HepG2 (cell line): ENCODE data around the gene GLTPD2. TPM values are rescaled to one million over a fixed set of nuclear protein-coding genes. Genes with fewer than 3 reads are reported as not detected.

Experiments used
- ARID4A ChIP-seq: sonication (generic); formaldehyde crosslinking; IDR thresholded peaks from 2 replicates; pipeline ENCODE4 v1.5.0; 2020; ENCODE audit warnings: mild to moderate bottlenecking, missing genetic modification reagents, borderline replicate concordance
- ATF1 ChIP-seq: IDR thresholded peaks from 2 replicates; pipeline ENCODE4 v1.6.1; 2016; ENCODE audit warnings: mild to moderate bottlenecking, control low read depth
- ETS1 ChIP-seq: sonication (generic); formaldehyde crosslinking; IDR thresholded peaks from 2 replicates; pipeline ENCODE4 v1.4.0; 2020; ENCODE audit warnings: missing genetic modification reagents
- ETV6 ChIP-seq: sonication (generic); formaldehyde crosslinking; conservative IDR thresholded peaks from 2 replicates; pipeline ENCODE4 v1.4.0; 2020; ENCODE audit warnings: missing genetic modification reagents
- HNF4A ChIP-seq: sonication (generic); formaldehyde crosslinking; IDR thresholded peaks from 2 replicates; pipeline ENCODE4 v1.4.0; 2020; ENCODE audit warnings: missing genetic modification reagents
- KLF12 ChIP-seq: sonication (generic); formaldehyde crosslinking; IDR thresholded peaks from 2 replicates; pipeline ENCODE4 v1.4.0; 2020; ENCODE audit warnings: missing genetic modification reagents, borderline replicate concordance
- LBX2 ChIP-seq: sonication (generic); formaldehyde crosslinking; IDR thresholded peaks from 2 replicates; pipeline ENCODE4 v1.5.0; 2020; ENCODE audit warnings: missing genetic modification reagents, mild to moderate bottlenecking, borderline replicate concordance
- MEIS2 ChIP-seq: sonication (generic); formaldehyde crosslinking; IDR thresholded peaks from 2 replicates; pipeline ENCODE4 v1.9.0; 2021; ENCODE audit warnings: mild to moderate bottlenecking, missing genetic modification reagents
- MYPOP ChIP-seq: sonication (generic); formaldehyde crosslinking; IDR thresholded peaks from 2 replicates; pipeline ENCODE4 v1.8.1; 2023; ENCODE audit warnings: mild to moderate bottlenecking, moderate library complexity, missing genetic modification reagents
- NFE2L1 ChIP-seq: sonication (generic); formaldehyde crosslinking; IDR thresholded peaks from 2 replicates; pipeline ENCODE4 v1.4.0; 2020; ENCODE audit warnings: missing genetic modification reagents, mild to moderate bottlenecking, borderline replicate concordance
- NFYC ChIP-seq: IDR thresholded peaks from 2 replicates; pipeline ENCODE4 v1.6.1; 2016; ENCODE audit warnings: missing genetic modification reagents, missing compliant biosample characterization
- NPAS2 ChIP-seq: sonication (generic); formaldehyde crosslinking; IDR thresholded peaks from 2 replicates; pipeline ENCODE4 v1.8.0; 2022; ENCODE audit warnings: mild to moderate bottlenecking, missing genetic modification reagents, borderline replicate concordance
- PBX2 ChIP-seq: IDR thresholded peaks from 2 replicates; pipeline ENCODE4 v1.6.1; 2016; ENCODE audit warnings: control low read depth
- RARA ChIP-seq: IDR thresholded peaks from 2 replicates; pipeline ENCODE4 v1.6.1; 2016; ENCODE audit warnings: missing genetic modification reagents, missing compliant biosample characterization
- RBFOX2 ChIP-seq: fragments of 200-400 bp; formaldehyde crosslinking; IDR thresholded peaks from 2 replicates; pipeline ENCODE4 v1.6.1; 2017; ENCODE audit warnings: low read depth, mild to moderate bottlenecking, low read length
- SALL1 ChIP-seq: sonication (generic); formaldehyde crosslinking; IDR thresholded peaks from 2 replicates; pipeline ENCODE4 v1.8.0; 2022; ENCODE audit warnings: mild to moderate bottlenecking, missing genetic modification reagents
- SMAD3 ChIP-seq: sonication (generic); formaldehyde crosslinking; IDR thresholded peaks from 2 replicates; pipeline ENCODE4 v1.4.0; 2020; ENCODE audit warnings: missing genetic modification reagents
- TOE1 ChIP-seq: sonication (generic); formaldehyde crosslinking; IDR thresholded peaks from 2 replicates; pipeline ENCODE4 v1.4.0; 2020; ENCODE audit warnings: mild to moderate bottlenecking, missing genetic modification reagents
- ZBTB43 ChIP-seq: sonication (generic); formaldehyde crosslinking; conservative IDR thresholded peaks from 2 replicates; pipeline ENCODE4 v1.4.0; 2020; ENCODE audit warnings: missing genetic modification reagents
- ZNF235 ChIP-seq: sonication (generic); formaldehyde crosslinking; IDR thresholded peaks from 2 replicates; pipeline ENCODE4 v1.8.1; 2023; ENCODE audit warnings: mild to moderate bottlenecking, missing genetic modification reagents, borderline replicate concordance
- ZNF549 ChIP-seq: sonication (generic); formaldehyde crosslinking; IDR thresholded peaks from 2 replicates; pipeline ENCODE4 v1.5.0; 2020; ENCODE audit warnings: missing genetic modification reagents
- ZNF644 ChIP-seq: IDR thresholded peaks from 2 replicates; pipeline ENCODE4 v1.6.1; 2016; ENCODE audit warnings: low read depth
- ZNF652 ChIP-seq: IDR thresholded peaks from 2 replicates; pipeline ENCODE4 v1.6.1; 2016; ENCODE audit warnings: low read depth, borderline replicate concordance
- polyA plus RNA-seq, 8 experiments: library from polyadenylated mRNA; depleted of rRNA in 3 of 8; stranded (reverse) in 7 of 8; unstranded in 1 of 8; fragments of >200 nt; fragmentation: Illumina TruSeq in 4 of 8; extraction: Trizol in 4 of 8; gene quantifications; 2 replicates each; pipeline versions ENCODE4 v1.2.1 to v1.2.3, GENCODE V29; 2011 to 2016; ENCODE audit warnings: low read depth in 4 of 8, missing spikeins in 1 of 8, mixed read lengths in 1 of 8; ENCODE audit not compliant: insufficient read depth in 1 of 8
- total RNA-seq, 5 experiments: library from RNA; depleted of rRNA; stranded (reverse); fragments of >200 nt; fragmentation: Illumina TruSeq; extraction: Trizol; gene quantifications; 2 replicates each; pipeline ENCODE4 v1.2.3, GENCODE V29; 2016; ENCODE audit warnings: low read depth in 1 of 5

GLTPD2 gene
- total and polyA plus RNA-seq, 2 of the 13 experiments (the other 11 are each of a cell fraction or from before 2014, with no cell fraction given), result 7.5 to 12.9 TPM

- peak; percentile 95 for TF ChIP-seq HNF4A
- no peak for TF ChIP-seq MYPOP (CRISPR knock-in tag)
- TF ChIP-seq ZBTB43 (CRISPR knock-in tag), result peak; percentile 59; the same call in 1 of the 2 replicates
- TF ChIP-seq ETS1 (CRISPR knock-in tag), result no peak
- peak; percentile 96 for TF ChIP-seq RARA (CRISPR knock-in tag)
- TF ChIP-seq RBFOX2, result no peak
- TF ChIP-seq TOE1 (CRISPR knock-in tag), result no peak
- no peak for TF ChIP-seq ETV6
- TF ChIP-seq ZNF644 (CRISPR knock-in tag), result 0 out of 2 replicates have a peak, but pooled peaks have one; percentile 48
- TF ChIP-seq PBX2 (CRISPR knock-in tag), result peak; percentile 32; the same call in 1 of the 2 replicates
- no peak for TF ChIP-seq ZNF549 (CRISPR knock-in tag)
- no peak for TF ChIP-seq KLF12
- no peak for TF ChIP-seq LBX2
- TF ChIP-seq MEIS2 (CRISPR knock-in tag), result peak; percentile 84
- no peak for TF ChIP-seq NFE2L1 (CRISPR knock-in tag)
- TF ChIP-seq NFYC (CRISPR knock-in tag), result peak; percentile 70
- 0 out of 2 replicates have a peak, but pooled peaks have one; percentile 40 for TF ChIP-seq ZNF652
- no peak for TF ChIP-seq NPAS2 (CRISPR knock-in tag)
- TF ChIP-seq SMAD3, result no peak
- peak; percentile 30; the same call in 1 of the 2 replicates for TF ChIP-seq ARID4A (CRISPR knock-in tag)
- peak; percentile 96 for TF ChIP-seq SALL1 (CRISPR knock-in tag)
- peak; percentile 90 for TF ChIP-seq ATF1 (CRISPR knock-in tag)
- TF ChIP-seq ZNF235, result no peak
Measured at GRCh38 chr17:4759776-4760236, 29.0 kb upstream of the GLTPD2 start (continued).
